ENCODE results near the gene ADCY2.

ADCY2 gene

DNA sequence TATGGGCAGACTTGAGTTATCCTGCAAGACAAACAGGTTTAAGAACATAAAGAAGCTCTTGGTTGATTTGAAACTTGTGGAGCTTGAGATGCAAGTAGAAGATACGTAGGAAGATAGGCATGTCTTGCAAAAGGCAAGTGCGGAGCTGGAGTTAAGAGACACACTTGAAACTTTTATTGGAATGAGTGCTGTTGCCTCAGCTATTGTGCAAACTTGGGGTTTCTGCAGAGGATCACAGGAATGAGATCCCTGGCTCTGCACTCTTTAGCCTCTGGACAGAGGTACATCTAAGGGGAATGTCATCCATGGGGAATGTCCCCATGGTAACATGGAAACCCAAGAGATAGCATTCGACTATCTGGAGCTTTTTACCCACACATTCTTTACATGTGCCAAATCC, 121.1 kb downstream of the ADCY2 start:
- TF ChIP-seq, protein P1, sequence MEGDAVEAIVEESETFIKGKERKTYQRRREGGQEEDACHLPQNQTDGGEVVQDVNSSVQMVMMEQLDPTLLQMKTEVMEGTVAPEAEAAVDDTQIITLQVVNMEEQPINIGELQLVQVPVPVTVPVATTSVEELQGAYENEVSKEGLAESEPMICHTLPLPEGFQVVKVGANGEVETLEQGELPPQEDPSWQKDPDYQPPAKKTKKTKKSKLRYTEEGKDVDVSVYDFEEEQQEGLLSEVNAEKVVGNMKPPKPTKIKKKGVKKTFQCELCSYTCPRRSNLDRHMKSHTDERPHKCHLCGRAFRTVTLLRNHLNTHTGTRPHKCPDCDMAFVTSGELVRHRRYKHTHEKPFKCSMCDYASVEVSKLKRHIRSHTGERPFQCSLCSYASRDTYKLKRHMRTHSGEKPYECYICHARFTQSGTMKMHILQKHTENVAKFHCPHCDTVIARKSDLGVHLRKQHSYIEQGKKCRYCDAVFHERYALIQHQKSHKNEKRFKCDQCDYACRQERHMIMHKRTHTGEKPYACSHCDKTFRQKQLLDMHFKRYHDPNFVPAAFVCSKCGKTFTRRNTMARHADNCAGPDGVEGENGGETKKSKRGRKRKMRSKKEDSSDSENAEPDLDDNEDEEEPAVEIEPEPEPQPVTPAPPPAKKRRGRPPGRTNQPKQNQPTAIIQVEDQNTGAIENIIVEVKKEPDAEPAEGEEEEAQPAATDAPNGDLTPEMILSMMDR (conservative IDR thresholded peaks at IDR 0.05; ENCODE audit: low read length), result no peak
- DNase-seq (ENCODE audit: low read depth), result no peak
- H3K4me3 ChIP-seq (ENCODE audit: low read length), result no peak overlapping the region

DNA sequence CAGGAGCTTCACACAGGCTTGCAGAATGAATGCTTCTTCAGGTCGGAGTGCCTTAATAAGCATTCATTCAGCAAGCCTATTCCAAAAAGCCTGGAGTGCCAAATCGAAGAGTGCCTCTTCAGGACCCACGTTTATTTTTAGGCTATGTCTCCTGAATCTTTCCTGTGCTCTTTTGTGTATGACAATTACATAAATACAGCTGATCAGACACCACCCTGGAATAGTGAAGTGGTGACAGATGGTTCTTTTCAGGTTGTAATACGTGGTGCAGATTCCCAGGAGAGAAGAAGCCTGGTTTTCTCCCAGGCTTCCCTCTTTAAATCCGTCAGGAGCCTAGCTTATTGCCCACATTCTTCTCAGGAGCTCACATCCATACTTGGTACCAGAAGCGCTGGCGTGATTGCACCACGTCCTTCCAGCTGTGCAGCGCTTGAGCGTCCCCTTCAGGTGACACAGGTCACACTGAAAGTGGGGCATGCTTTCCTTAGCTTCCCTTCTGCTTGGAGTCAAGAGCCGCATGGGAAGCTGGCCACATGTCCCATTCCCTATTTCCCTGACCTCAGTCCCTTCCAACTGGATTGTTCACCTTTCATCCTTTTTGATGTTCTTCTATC, 123.1 kb downstream of the ADCY2 start:
- TF ChIP-seq, protein P1 (conservative IDR thresholded peaks at IDR 0.05; ENCODE audit: low read length), result no peak
- H3K4me3 ChIP-seq (ENCODE audit: low read length), result no peak overlapping the region
- DNase-seq (ENCODE audit: low read depth), result no peak

DNA sequence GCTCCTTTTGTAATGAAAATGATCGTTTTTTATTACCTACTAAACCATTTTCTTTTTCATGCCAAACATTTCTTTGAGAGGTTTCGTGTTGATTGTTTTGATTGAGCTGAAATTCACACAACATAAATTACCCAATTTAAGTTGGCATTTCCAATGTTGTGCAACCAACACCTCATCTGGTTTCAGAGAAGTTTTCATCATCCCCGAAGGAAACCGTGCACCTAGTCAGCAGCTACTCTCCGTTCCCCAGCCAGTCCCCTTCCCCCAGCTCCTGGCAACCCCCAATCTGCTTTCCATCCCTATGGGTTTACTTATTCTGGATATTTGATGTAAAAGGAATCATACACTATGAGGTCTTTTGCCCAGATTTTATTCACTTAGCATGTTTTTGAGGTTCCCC, 123.6 kb downstream of the ADCY2 start:
- no peak for DNase-seq (ENCODE audit: low read depth)
- TF ChIP-seq, protein P1 (conservative IDR thresholded peaks at IDR 0.05; ENCODE audit: low read length), result no peak
- no peak overlapping the region for H3K4me3 ChIP-seq (ENCODE audit: low read length)

DNA sequence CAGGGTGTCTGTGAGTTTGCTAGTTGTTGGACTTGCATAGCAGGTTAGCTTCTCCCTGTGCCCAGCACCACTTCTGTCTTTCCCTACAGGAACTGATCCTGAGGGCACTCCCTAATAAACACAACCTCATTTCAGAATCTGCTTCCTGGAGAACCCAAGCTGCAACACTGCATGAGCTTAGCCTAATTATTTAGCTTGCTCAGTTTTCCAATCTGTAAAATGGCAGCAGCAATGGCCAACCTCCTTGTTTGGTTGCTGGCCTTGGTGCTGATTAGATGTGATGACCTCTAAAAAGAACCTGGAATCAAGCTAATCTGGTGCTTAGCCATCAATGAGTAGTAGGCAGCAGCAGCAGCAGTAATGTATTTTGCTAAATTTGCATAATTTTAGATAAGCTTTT, 133.9 kb downstream of the ADCY2 start:
- no peak overlapping the region for H3K4me3 ChIP-seq (ENCODE audit: low read length)
- DNase-seq (ENCODE audit: low read depth), result no peak
- TF ChIP-seq, protein P1 (conservative IDR thresholded peaks at IDR 0.05; ENCODE audit: low read length), result no peak

DNA sequence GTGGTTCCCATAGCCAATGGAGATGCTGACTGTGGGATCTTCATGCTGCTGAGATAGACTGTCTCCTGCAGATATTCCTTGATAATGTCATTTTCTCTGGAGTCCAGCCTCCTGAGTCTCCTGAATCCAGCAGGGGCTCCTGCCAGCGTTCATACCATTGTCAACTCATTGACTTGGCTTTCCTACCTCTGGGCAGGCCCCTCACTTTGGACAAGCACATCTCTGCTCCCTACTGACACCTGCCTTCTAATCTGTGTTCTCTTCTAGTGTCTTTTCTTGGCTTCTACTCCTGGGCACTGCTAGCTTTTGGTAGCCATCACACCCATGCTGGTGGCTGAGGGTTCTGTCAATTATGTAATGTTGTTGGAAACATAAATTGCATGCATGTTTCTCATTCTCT, 138.0 kb downstream of the ADCY2 start:
- no peak overlapping the region for H3K4me3 ChIP-seq (ENCODE audit: low read length)
- no peak for DNase-seq (ENCODE audit: low read depth)
- TF ChIP-seq, protein P1 (conservative IDR thresholded peaks at IDR 0.05; ENCODE audit: low read length), result no peak

DNA sequence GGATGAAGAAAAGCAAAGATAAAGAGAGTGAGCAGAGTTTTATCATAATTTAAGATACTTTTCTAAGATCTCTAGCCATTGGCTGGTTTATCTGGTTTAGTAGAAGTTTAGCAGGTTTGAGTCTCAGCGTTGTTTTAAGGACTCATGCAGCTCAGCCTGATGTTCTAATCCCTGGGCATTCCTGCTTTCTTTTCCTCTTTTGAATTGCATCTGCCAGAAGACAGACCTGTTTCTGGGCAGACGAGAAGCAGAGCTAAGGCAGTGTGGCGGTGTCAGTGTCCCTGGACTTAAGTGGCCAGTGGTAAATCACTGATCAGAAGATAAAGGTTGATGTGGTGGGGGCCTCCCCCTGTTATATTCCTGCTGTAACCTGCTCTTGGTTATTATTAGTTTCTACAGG, 138.6 kb downstream of the ADCY2 start:
- TF ChIP-seq, protein P1 (conservative IDR thresholded peaks at IDR 0.05; ENCODE audit: low read length), result no peak
- no peak overlapping the region for H3K4me3 ChIP-seq (ENCODE audit: low read length)
- no peak for DNase-seq (ENCODE audit: low read depth)

DNA sequence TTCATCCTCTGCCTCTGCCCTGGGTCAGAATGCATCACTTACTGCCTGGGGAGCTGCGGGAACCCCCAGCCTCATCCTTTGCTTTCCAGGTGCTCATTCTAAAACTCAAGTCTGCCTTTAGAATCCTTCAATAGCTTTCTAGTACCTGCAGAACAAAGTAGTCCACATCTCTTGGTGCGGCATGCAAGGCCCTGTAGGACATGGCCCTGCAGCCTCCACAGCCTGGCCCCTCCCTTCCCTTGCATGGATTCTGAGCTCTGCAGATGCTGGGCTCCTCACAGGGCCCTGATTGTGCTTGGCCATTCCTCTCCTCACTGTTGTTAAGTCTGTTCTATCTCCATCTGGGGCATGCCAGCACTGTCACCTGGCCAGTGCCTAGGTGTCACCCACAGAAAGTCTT, 141.6 kb downstream of the ADCY2 start:
- TF ChIP-seq, protein P1 (conservative IDR thresholded peaks at IDR 0.05; ENCODE audit: low read length), result no peak
- no peak for DNase-seq (ENCODE audit: low read depth)
- no peak overlapping the region for H3K4me3 ChIP-seq (ENCODE audit: low read length)
